ENCODE data around the gene TMEM80.

The TMEM80 gene

DNA sequence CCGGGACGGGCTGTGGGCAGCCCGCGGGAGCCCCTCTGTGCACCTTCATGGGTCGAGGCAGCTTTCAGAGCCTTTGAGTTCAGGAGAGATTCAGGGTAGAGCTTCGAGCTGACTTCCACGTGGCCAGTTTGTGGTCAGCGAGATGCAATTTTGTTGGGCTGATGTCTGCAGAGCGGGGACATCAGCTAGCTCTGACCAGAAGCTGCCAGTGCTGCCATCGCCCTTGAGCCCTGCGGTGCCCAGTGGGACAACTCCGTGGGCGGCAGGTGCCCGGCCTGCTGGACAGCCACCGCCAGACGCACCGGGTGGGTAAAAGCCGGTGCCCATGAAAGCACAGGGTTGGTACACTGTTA is 52.4 kb downstream of the TMEM80 start:
- DNase-seq: no peak

DNA sequence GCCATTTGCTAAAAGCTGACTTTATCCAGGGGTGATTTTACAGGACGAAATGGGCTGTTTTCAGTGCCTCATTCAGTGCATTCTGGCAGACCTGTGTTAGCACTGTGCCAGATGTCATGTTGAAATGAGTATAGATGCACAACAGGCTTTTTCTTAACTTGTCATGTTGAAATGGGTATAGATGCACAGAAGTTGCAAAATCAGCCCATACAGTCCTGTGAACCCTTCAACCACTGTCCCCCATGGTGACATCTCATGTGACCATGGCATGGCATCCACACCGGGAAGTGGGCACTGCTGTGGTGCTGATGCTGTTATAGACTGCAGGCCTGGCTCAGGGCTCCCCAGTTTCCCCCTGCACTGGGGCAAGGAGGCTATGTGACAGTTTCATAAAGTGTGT is 54.1 kb downstream of the TMEM80 start:
- no peak for DNase-seq
